Measurements from ENCODE around the gene MAGIX.

GRCh38 chrX:49179358-49179757, 16.8 kb downstream of the MAGIX start:
- TF ChIP-seq CTCF (conservative IDR thresholded peaks at IDR 0.05): no peak
- no peak for TF ChIP-seq ZFX (IDR thresholded peaks at IDR 0.05)
